GM18508 (cell line): ENCODE measurements around the gene GAREM1.
"Not testable (repeated sequence)": the region's sequence is repeated elsewhere in the genome, so short reads cannot be mapped to it uniquely, and the experiment has no call there.

Source experiments
- ATAC-seq: cut with Tn5 transposase; IDR thresholded peaks from one replicate; pipeline ENCODE4 v1.9.1; 2021; ENCODE audit warnings: moderate number of reproducible peaks; ENCODE audit not compliant: insufficient read depth, unreplicated experiment

The GAREM1 gene

GRCh38 chr18:32470714-32471633 is at the start of gene GAREM1:
GAREM1 (minus strand) TSS chr18:32470882; CDS start chr18:32470428, 454 bp downstream.
- ATAC-seq: peak; percentile 88

GRCh38 chr18:32511147-32511546 is 40.5 kb upstream of the GAREM1 start:
- ATAC-seq: no peak

- ATAC-seq: no peak
These were observed 38.4 kb upstream of the GAREM1 start for GRCh38 chr18:32509111-32509510.

- no peak for ATAC-seq
These were observed 36.4 kb upstream of the GAREM1 start for GRCh38 chr18:32507093-32507492.

- no peak for ATAC-seq
These were observed 31.3 kb upstream of the GAREM1 start for GRCh38 chr18:32502014-32502413.

- not testable (repeated sequence) for ATAC-seq
These were observed 30.6 kb upstream of the GAREM1 start for GRCh38 chr18:32501242-32501641.

- ATAC-seq: no peak
These were observed 12.3 kb upstream of the GAREM1 start for GRCh38 chr18:32483002-32483401.

GRCh38 chr18:32482117-32482516 is 11.4 kb upstream of the GAREM1 start:
- ATAC-seq: no peak

GRCh38 chr18:32480581-32480980 is 9.9 kb upstream of the GAREM1 start:
- no peak for ATAC-seq

- no peak for ATAC-seq
These were observed 8.1 kb upstream of the GAREM1 start for GRCh38 chr18:32478807-32479206.

GRCh38 chr18:32478317-32478716 is 7.6 kb upstream of the GAREM1 start:
- ATAC-seq: no peak

GRCh38 chr18:32476106-32476505 is 5.4 kb upstream of the GAREM1 start:
- ATAC-seq: no peak

- not testable (repeated sequence) for ATAC-seq
These were observed 4.4 kb upstream of the GAREM1 start for GRCh38 chr18:32475069-32475468.

GRCh38 chr18:32473325-32473724 is 2.6 kb upstream of the GAREM1 start:
- ATAC-seq: no peak

GRCh38 chr18:32472841-32473240 is 2.2 kb upstream of the GAREM1 start:
- no peak for ATAC-seq

- no peak for ATAC-seq
These were observed 295 bp downstream of the GAREM1 start for GRCh38 chr18:32470460-32470713.

- ATAC-seq: no peak
These were observed 807 bp downstream of the GAREM1 start for GRCh38 chr18:32469691-32470459.

- ATAC-seq: no peak
These were observed 1.5 kb downstream of the GAREM1 start for GRCh38 chr18:32469190-32469651.

- ATAC-seq: no peak
These were observed 2.4 kb downstream of the GAREM1 start for GRCh38 chr18:32468147-32468845.

GRCh38 chr18:32461709-32462272 is 8.9 kb downstream of the GAREM1 start:
- no peak for ATAC-seq
